Measurements from ENCODE around the gene TRPM2. TPM values are rescaled to one million over a fixed set of nuclear protein-coding genes. Genes with fewer than 3 reads are reported as not detected.

TRPM2 gene
- total and polyA plus RNA-seq, 2 donors, result 2.7 to 9.4 TPM

GRCh38 chr21:44312716-44313115, 40.7 kb upstream of the TRPM2 start:
- H3K9me3 ChIP-seq (ENCODE audit: control insufficient read depth in 2 of 2, insufficient read depth in 1 of 2, low read length in 1 of 2), result no peaks in the 10 kb centered on the region
- 96% methylated on average over 19 of the region's 19 CpGs for WGBS

GRCh38 chr21:44313451-44313850, 40.0 kb upstream of the TRPM2 start:
- H3K4me1 ChIP-seq (ENCODE audit: control insufficient read depth in 2 of 2, insufficient read depth in 2 of 2, low read length in 2 of 2), result no peaks in the 10 kb centered on the region
- WGBS, result 98% methylated on average over 13 of the region's 13 CpGs
- H3K36me3 ChIP-seq (ENCODE audit: control insufficient read depth in 2 of 2, insufficient read depth in 2 of 2, low read length in 1 of 2), result peaks cover 20 to 78% of the 10 kb centered on the region in 2 donors

More at GRCh38 chr21:44312716-44313115, 40.7 kb upstream of the TRPM2 start:
- Histone ChIP-seq H3K36me3 (ENCODE audit: control insufficient read depth in 2 of 2, insufficient read depth in 2 of 2, low read length in 1 of 2) (peaks cover 20 to 72% of the 10 kb centered on the region in 2 donors), H3K4me3 (ENCODE audit: low read length in 2 of 2) (no peak overlapping the region), H3K27ac (ENCODE audit: low read depth in 1 of 2, low read length in 1 of 2) (no peak overlapping the region), H3K27me3 (ENCODE audit: control insufficient read depth in 2 of 2, insufficient read depth in 1 of 2, low read length in 1 of 2) (no peaks in the 10 kb centered on the region), H3K4me1 (ENCODE audit: control insufficient read depth in 2 of 2, insufficient read depth in 2 of 2, low read length in 2 of 2) (no peaks in the 10 kb centered on the region)
- no peak for DNase-seq (ENCODE audit: low read depth in 6 of 9, low spot score in 9 of 9)

GRCh38 chr21:44314128-44314527, 39.3 kb upstream of the TRPM2 start:
- H3K4me3 ChIP-seq (ENCODE audit: low read length in 2 of 2), result no peak overlapping the region
- DNase-seq (ENCODE audit: low read depth in 6 of 9, low spot score in 9 of 9), result no peak
- WGBS, result 92% methylated on average over 15 of the region's 15 CpGs
- peaks cover 18 to 85% of the 10 kb centered on the region in 2 donors for H3K36me3 ChIP-seq (ENCODE audit: control insufficient read depth in 2 of 2, insufficient read depth in 2 of 2, low read length in 1 of 2)
- no peaks in the 10 kb centered on the region for H3K4me1 ChIP-seq (ENCODE audit: control insufficient read depth in 2 of 2, insufficient read depth in 2 of 2, low read length in 2 of 2)
- no peaks in the 10 kb centered on the region for H3K27me3 ChIP-seq (ENCODE audit: control insufficient read depth in 2 of 2, insufficient read depth in 1 of 2, low read length in 1 of 2)
- no peaks in the 10 kb centered on the region for H3K9me3 ChIP-seq (ENCODE audit: control insufficient read depth in 2 of 2, insufficient read depth in 1 of 2, low read length in 1 of 2)
- no peak overlapping the region for H3K27ac ChIP-seq (ENCODE audit: low read depth in 1 of 2, low read length in 1 of 2)

More at GRCh38 chr21:44313451-44313850, 40.0 kb upstream of the TRPM2 start:
- DNase-seq (ENCODE audit: low read depth in 6 of 9, low spot score in 9 of 9), result no peak
- Histone ChIP-seq H3K9me3 (ENCODE audit: control insufficient read depth in 2 of 2, insufficient read depth in 1 of 2, low read length in 1 of 2) (no peaks in the 10 kb centered on the region), H3K4me3 (ENCODE audit: low read length in 2 of 2) (no peak overlapping the region), H3K27ac (ENCODE audit: low read depth in 1 of 2, low read length in 1 of 2) (no peak overlapping the region), H3K27me3 (ENCODE audit: control insufficient read depth in 2 of 2, insufficient read depth in 1 of 2, low read length in 1 of 2) (no peaks in the 10 kb centered on the region)

- H3K27ac ChIP-seq (ENCODE audit: low read depth in 1 of 2, low read length in 1 of 2), result no peak overlapping the region
- WGBS, result 98% methylated on average over 11 of the region's 11 CpGs
- peaks cover 17 to 90% of the 10 kb centered on the region in 2 donors for H3K36me3 ChIP-seq (ENCODE audit: control insufficient read depth in 2 of 2, insufficient read depth in 2 of 2, low read length in 1 of 2)
- DNase-seq (ENCODE audit: low read depth in 6 of 9, low spot score in 9 of 9), result no peak
- H3K9me3 ChIP-seq (ENCODE audit: control insufficient read depth in 2 of 2, insufficient read depth in 1 of 2, low read length in 1 of 2), result no peaks in the 10 kb centered on the region
- H3K27me3 ChIP-seq (ENCODE audit: control insufficient read depth in 2 of 2, insufficient read depth in 1 of 2, low read length in 1 of 2), result no peaks in the 10 kb centered on the region
- H3K4me1 ChIP-seq (ENCODE audit: control insufficient read depth in 2 of 2, insufficient read depth in 2 of 2, low read length in 2 of 2), result no peaks in the 10 kb centered on the region
- H3K4me3 ChIP-seq (ENCODE audit: low read length in 2 of 2), result no peak overlapping the region
Measured at GRCh38 chr21:44314561-44314960, 38.9 kb upstream of the TRPM2 start.

GRCh38 chr21:44315691-44316203, 37.7 kb upstream of the TRPM2 start:
- peaks cover 25 to 89% of the 10 kb centered on the region in 2 donors for H3K36me3 ChIP-seq (ENCODE audit: control insufficient read depth in 2 of 2, insufficient read depth in 2 of 2, low read length in 1 of 2)
- no peak for DNase-seq (ENCODE audit: low read depth in 6 of 9, low spot score in 9 of 9)
- H3K27me3 ChIP-seq (ENCODE audit: control insufficient read depth in 2 of 2, insufficient read depth in 1 of 2, low read length in 1 of 2), result no peaks in the 10 kb centered on the region
- WGBS, result 91% methylated on average over 16 of the region's 16 CpGs
- no peak overlapping the region for H3K4me3 ChIP-seq (ENCODE audit: low read length in 2 of 2)
- H3K27ac ChIP-seq (ENCODE audit: low read depth in 1 of 2, low read length in 1 of 2), result no peak overlapping the region
- H3K4me1 ChIP-seq (ENCODE audit: control insufficient read depth in 2 of 2, insufficient read depth in 2 of 2, low read length in 2 of 2), result no peaks in the 10 kb centered on the region
- no peaks in the 10 kb centered on the region for H3K9me3 ChIP-seq (ENCODE audit: control insufficient read depth in 2 of 2, insufficient read depth in 1 of 2, low read length in 1 of 2)

- no peaks in the 10 kb centered on the region for H3K9me3 ChIP-seq (ENCODE audit: control insufficient read depth in 2 of 2, insufficient read depth in 1 of 2, low read length in 1 of 2)
- H3K4me3 ChIP-seq (ENCODE audit: low read length in 2 of 2), result no peak overlapping the region
- H3K27ac ChIP-seq (ENCODE audit: low read depth in 1 of 2, low read length in 1 of 2), result no peak overlapping the region
- WGBS, result 98% methylated on average over 27 of the region's 27 CpGs
- DNase-seq (ENCODE audit: low read depth in 6 of 9, low spot score in 9 of 9), result no peak
- peaks cover 20 to 86% of the 10 kb centered on the region in 2 donors for H3K36me3 ChIP-seq (ENCODE audit: control insufficient read depth in 2 of 2, insufficient read depth in 2 of 2, low read length in 1 of 2)
- H3K27me3 ChIP-seq (ENCODE audit: control insufficient read depth in 2 of 2, insufficient read depth in 1 of 2, low read length in 1 of 2), result no peaks in the 10 kb centered on the region
- no peaks in the 10 kb centered on the region for H3K4me1 ChIP-seq (ENCODE audit: control insufficient read depth in 2 of 2, insufficient read depth in 2 of 2, low read length in 2 of 2)
Measured at GRCh38 chr21:44316277-44316900, 37.0 kb upstream of the TRPM2 start.

GRCh38 chr21:44317241-44317782, 36.1 kb upstream of the TRPM2 start:
- Histone ChIP-seq H3K4me1 (ENCODE audit: control insufficient read depth in 2 of 2, insufficient read depth in 2 of 2, low read length in 2 of 2) (no peaks in the 10 kb centered on the region), H3K4me3 (ENCODE audit: low read length in 2 of 2) (no peak overlapping the region), H3K9me3 (ENCODE audit: control insufficient read depth in 2 of 2, insufficient read depth in 1 of 2, low read length in 1 of 2) (no peaks in the 10 kb centered on the region), H3K27ac (ENCODE audit: low read depth in 1 of 2, low read length in 1 of 2) (no peak overlapping the region), H3K27me3 (ENCODE audit: control insufficient read depth in 2 of 2, insufficient read depth in 1 of 2, low read length in 1 of 2) (no peaks in the 10 kb centered on the region), H3K36me3 (ENCODE audit: control insufficient read depth in 2 of 2, insufficient read depth in 2 of 2, low read length in 1 of 2) (peaks cover 19 to 89% of the 10 kb centered on the region in 2 donors)
- no peak for DNase-seq (ENCODE audit: low read depth in 6 of 9, low spot score in 9 of 9)
- WGBS, result 98% methylated on average over 19 of the region's 19 CpGs

GRCh38 chr21:44317871-44318270, 35.5 kb upstream of the TRPM2 start:
- Histone ChIP-seq H3K4me1 (ENCODE audit: control insufficient read depth in 2 of 2, insufficient read depth in 2 of 2, low read length in 2 of 2) (no peaks in the 10 kb centered on the region), H3K36me3 (ENCODE audit: control insufficient read depth in 2 of 2, insufficient read depth in 2 of 2, low read length in 1 of 2) (peaks cover 18 to 89% of the 10 kb centered on the region in 2 donors), H3K27me3 (ENCODE audit: control insufficient read depth in 2 of 2, insufficient read depth in 1 of 2, low read length in 1 of 2) (no peaks in the 10 kb centered on the region), H3K27ac (ENCODE audit: low read depth in 1 of 2, low read length in 1 of 2) (no peak overlapping the region), H3K4me3 (ENCODE audit: low read length in 2 of 2) (no peak overlapping the region), H3K9me3 (ENCODE audit: control insufficient read depth in 2 of 2, insufficient read depth in 1 of 2, low read length in 1 of 2) (no peaks in the 10 kb centered on the region)
- WGBS, result 97% methylated on average over 22 of the region's 22 CpGs
- no peak for DNase-seq (ENCODE audit: low read depth in 6 of 9, low spot score in 9 of 9)

- DNase-seq (ENCODE audit: low read depth in 6 of 9, low spot score in 9 of 9), result no peak
- H3K36me3 ChIP-seq (ENCODE audit: control insufficient read depth in 2 of 2, insufficient read depth in 2 of 2, low read length in 1 of 2), result peaks cover 16 to 89% of the 10 kb centered on the region in 2 donors
- H3K27me3 ChIP-seq (ENCODE audit: control insufficient read depth in 2 of 2, insufficient read depth in 1 of 2, low read length in 1 of 2), result no peaks in the 10 kb centered on the region
- no peak overlapping the region for H3K27ac ChIP-seq (ENCODE audit: low read depth in 1 of 2, low read length in 1 of 2)
- WGBS, result 97% methylated on average over 25 of the region's 25 CpGs
- no peak overlapping the region for H3K4me3 ChIP-seq (ENCODE audit: low read length in 2 of 2)
- no peaks in the 10 kb centered on the region for H3K4me1 ChIP-seq (ENCODE audit: control insufficient read depth in 2 of 2, insufficient read depth in 2 of 2, low read length in 2 of 2)
- no peaks in the 10 kb centered on the region for H3K9me3 ChIP-seq (ENCODE audit: control insufficient read depth in 2 of 2, insufficient read depth in 1 of 2, low read length in 1 of 2)
Measured at GRCh38 chr21:44318489-44319285, 34.7 kb upstream of the TRPM2 start.
